ENCODE results near the gene CARD6. TPM values are rescaled to one million over a fixed set of nuclear protein-coding genes. Genes with fewer than 3 reads are reported as not detected.
"Not testable (repeated sequence)": the region's sequence is repeated elsewhere in the genome, so short reads cannot be mapped to it uniquely, and the experiment has no call there.

CARD6 gene
- total and polyA plus RNA-seq, 7 donors = 1.1 to 4.1 (median 3.0) TPM

- Histone ChIP-seq H3K27ac (no peak overlapping the region), H3K9me3 (no peaks in the 10 kb centered on the region), H3K27me3 (ENCODE audit: insufficient read depth in 3 of 3, low read length in 2 of 3) (no peaks in the 10 kb centered on the region), H3K36me3 (ENCODE audit: insufficient read depth in 1 of 2, low read depth in 1 of 2) (no peaks in the 10 kb centered on the region), H3K4me1 (no peaks in the 10 kb centered on the region), H3K4me3 (no peak overlapping the region)
- intact Hi-C loops (cut with DNase I) = no loop called here
- ATAC-seq = no peak
- DNase-seq = no peak
- TF ChIP-seq CTCF (IDR thresholded peaks at IDR 0.05) = no peak
- 89 to 92% (median 90%) methylated on average over 2 of the region's 2 CpGs for WGBS, 3 donors
Observed at GRCh38 chr5:40846371-40846770, 5.2 kb downstream of the CARD6 start.

- Histone ChIP-seq H3K9me3 (no peaks in the 10 kb centered on the region), H3K27me3 (ENCODE audit: insufficient read depth in 3 of 3, low read length in 2 of 3) (no peaks in the 10 kb centered on the region), H3K36me3 (ENCODE audit: insufficient read depth in 1 of 2, low read depth in 1 of 2) (no peaks in the 10 kb centered on the region), H3K4me3 (no peak overlapping the region), H3K4me1 (peaks cover under 1% of the 10 kb centered on the region), H3K27ac (no peak overlapping the region)
- no peak for DNase-seq
- WGBS, 3 donors = 86 to 96% (median 87%) methylated on average over 1 of the region's 1 CpG
- no peak for ATAC-seq
- no peak for TF ChIP-seq CTCF (IDR thresholded peaks at IDR 0.05)
- intact Hi-C loops (cut with DNase I) = no loop called here
Observed at GRCh38 chr5:40847525-40847924, 6.4 kb downstream of the CARD6 start.

- no peak overlapping the region for H3K4me3 ChIP-seq
- no peak for TF ChIP-seq CTCF (IDR thresholded peaks at IDR 0.05)
- intact Hi-C loops (cut with DNase I) = no loop called here
- no peaks in the 10 kb centered on the region for H3K27me3 ChIP-seq (ENCODE audit: insufficient read depth in 3 of 3, low read length in 2 of 3)
- ATAC-seq (no peak), DNase-seq (no peak)
- no peaks in the 10 kb centered on the region for H3K36me3 ChIP-seq (ENCODE audit: insufficient read depth in 1 of 2, low read depth in 1 of 2)
- no peak overlapping the region for H3K27ac ChIP-seq
- H3K4me1 ChIP-seq = peaks cover 5% of the 10 kb centered on the region
- WGBS, 3 donors = 54 to 59% (median 55%) methylated on average over 4 of the region's 4 CpGs
- no peaks in the 10 kb centered on the region for H3K9me3 ChIP-seq
Observed at GRCh38 chr5:40853632-40854192, 12.5 kb downstream of the CARD6 start.

- no peaks in the 10 kb centered on the region for H3K36me3 ChIP-seq (ENCODE audit: insufficient read depth in 1 of 2, low read depth in 1 of 2)
- intact Hi-C loops (cut with DNase I) = no loop called here
- ATAC-seq = no peak
Observed at GRCh38 chr5:40860711-40861110, 19.5 kb downstream of the CARD6 start.

GRCh38 chr5:40865004-40865403 lies 23.8 kb downstream of the CARD6 start:
- H3K36me3 ChIP-seq (ENCODE audit: insufficient read depth in 1 of 2, low read depth in 1 of 2); H3K4me3 ChIP-seq; H3K27me3 ChIP-seq (ENCODE audit: insufficient read depth in 3 of 3, low read length in 2 of 3); H3K27ac ChIP-seq; intact Hi-C loops (cut with DNase I); H3K4me1 ChIP-seq; DNase-seq; ATAC-seq: not testable (repeated sequence)
- peaks cover 10% of the 10 kb centered on the region for H3K9me3 ChIP-seq
- WGBS, 3 donors = 84 to 93% (median 89%) methylated on average over 5 of the region's 5 CpGs

More at GRCh38 chr5:40860711-40861110, 19.5 kb downstream of the CARD6 start:
- no peak for DNase-seq
- no peak for TF ChIP-seq CTCF (IDR thresholded peaks at IDR 0.05)
- no peaks in the 10 kb centered on the region for H3K4me1 ChIP-seq
- no peak overlapping the region for H3K4me3 ChIP-seq
- H3K27ac ChIP-seq = no peak overlapping the region
- H3K9me3 ChIP-seq = peaks cover 10% of the 10 kb centered on the region
- H3K27me3 ChIP-seq (ENCODE audit: insufficient read depth in 3 of 3, low read length in 2 of 3) = no peaks in the 10 kb centered on the region
